HEK293 (cell line): ENCODE results near the gene SUPT5H.

Source experiments
- FEZF1 ChIP-seq: fragments of 450-650 bp; formaldehyde crosslinking; IDR thresholded peaks from 2 replicates; pipeline ENCODE4 v1.5.1; 2016; ENCODE audit warnings: missing biosample characterization, missing genetic modification characterization
- GLI4 ChIP-seq: fragments of 450-650 bp; formaldehyde crosslinking; IDR thresholded peaks from 2 replicates; pipeline ENCODE4 v1.5.1; 2016; ENCODE audit warnings: missing biosample characterization, missing genetic modification characterization
- KLF16 ChIP-seq: fragments of 450-650 bp; formaldehyde crosslinking; IDR thresholded peaks from 2 replicates; pipeline ENCODE4 v1.5.1; 2017; ENCODE audit warnings: missing biosample characterization, missing genetic modification characterization
- ZBTB8A ChIP-seq: fragments of 450-650 bp; formaldehyde crosslinking; IDR thresholded peaks from 2 replicates; pipeline ENCODE4 v1.5.1; 2016; ENCODE audit warnings: missing biosample characterization, missing genetic modification characterization
- ZNF561 ChIP-seq: fragments of 450-650 bp; IDR thresholded peaks from 2 replicates; pipeline ENCODE4 v1.5.1; 2018; ENCODE audit warnings: missing biosample characterization, missing genetic modification characterization, borderline replicate concordance
- TF ChIP-seq, protein P1 (sequence below): fragments of 450-650 bp; formaldehyde crosslinking; conservative IDR thresholded peaks from 2 replicates; pipeline ENCODE4 v1.5.1; 2016; ENCODE audit warnings: low read depth, missing biosample characterization, missing genetic modification characterization
- TF ChIP-seq, protein P2 (sequence below): fragments of 450-650 bp; formaldehyde crosslinking; IDR thresholded peaks from 2 replicates; pipeline ENCODE4 v1.5.1; 2016; ENCODE audit warnings: missing biosample characterization, missing genetic modification characterization

DNA sequence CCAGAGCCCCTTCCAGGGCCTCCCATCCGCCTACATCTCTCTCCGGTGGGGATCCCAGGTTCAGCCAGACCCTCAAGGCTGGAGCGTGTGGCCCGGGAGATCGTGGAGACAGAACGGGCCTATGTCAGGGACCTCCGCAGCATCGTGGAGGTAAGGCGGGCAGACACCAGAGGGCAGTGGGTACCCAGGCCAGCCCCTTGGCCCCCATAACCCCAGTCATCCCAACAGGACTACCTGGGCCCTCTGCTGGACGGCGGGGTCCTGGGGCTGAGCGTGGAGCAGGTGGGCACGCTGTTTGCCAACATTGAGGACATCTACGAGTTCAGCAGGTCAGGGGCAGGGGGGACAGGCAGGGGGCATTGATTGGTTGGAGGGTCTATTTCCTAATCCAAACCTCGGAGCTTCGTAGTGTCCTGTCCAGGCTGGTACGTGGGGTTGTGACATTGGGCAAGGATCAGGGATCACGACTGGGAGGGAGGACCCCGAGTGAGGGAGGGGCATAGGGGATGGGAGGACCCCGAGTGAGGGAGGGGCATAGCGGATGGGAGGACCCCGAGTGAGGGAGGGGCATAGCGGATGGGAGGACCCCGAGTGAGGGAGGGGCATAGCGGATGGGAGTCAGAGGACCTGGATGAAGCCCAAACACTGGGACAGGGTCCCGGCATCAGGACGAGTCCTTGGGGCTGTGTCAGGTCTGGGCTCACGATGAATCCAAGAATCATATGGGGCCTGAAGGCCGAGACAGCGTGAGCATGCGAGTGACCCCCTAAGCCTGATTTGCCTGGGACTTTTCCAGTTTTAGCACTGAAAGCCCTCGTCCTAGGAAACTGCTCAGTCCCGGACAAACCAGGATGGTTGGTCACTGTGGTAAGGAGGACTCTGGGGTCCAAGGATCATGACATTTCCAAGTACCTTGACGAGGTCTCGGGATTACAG lies 30.0 kb upstream of the SUPT5H start:
- TF ChIP-seq KLF16 (tag by site-specific recombination) (no peak), ZBTB8A (no peak), FEZF1 (tag by site-specific recombination) (no peak), ZNF561 (no peak), GLI4 (no peak)
- TF ChIP-seq, protein P1, sequence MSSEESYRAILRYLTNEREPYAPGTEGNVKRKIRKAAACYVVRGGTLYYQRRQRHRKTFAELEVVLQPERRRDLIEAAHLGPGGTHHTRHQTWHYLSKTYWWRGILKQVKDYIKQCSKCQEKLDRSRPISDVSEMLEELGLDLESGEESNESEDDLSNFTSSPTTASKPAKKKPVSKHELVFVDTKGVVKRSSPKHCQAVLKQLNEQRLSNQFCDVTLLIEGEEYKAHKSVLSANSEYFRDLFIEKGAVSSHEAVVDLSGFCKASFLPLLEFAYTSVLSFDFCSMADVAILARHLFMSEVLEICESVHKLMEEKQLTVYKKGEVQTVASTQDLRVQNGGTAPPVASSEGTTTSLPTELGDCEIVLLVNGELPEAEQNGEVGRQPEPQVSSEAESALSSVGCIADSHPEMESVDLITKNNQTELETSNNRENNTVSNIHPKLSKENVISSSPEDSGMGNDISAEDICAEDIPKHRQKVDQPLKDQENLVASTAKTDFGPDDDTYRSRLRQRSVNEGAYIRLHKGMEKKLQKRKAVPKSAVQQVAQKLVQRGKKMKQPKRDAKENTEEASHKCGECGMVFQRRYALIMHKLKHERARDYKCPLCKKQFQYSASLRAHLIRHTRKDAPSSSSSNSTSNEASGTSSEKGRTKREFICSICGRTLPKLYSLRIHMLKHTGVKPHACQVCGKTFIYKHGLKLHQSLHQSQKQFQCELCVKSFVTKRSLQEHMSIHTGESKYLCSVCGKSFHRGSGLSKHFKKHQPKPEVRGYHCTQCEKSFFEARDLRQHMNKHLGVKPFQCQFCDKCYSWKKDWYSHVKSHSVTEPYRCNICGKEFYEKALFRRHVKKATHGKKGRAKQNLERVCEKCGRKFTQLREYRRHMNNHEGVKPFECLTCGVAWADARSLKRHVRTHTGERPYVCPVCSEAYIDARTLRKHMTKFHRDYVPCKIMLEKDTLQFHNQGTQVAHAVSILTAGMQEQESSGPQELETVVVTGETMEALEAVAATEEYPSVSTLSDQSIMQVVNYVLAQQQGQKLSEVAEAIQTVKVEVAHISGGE: no peak
- TF ChIP-seq, protein P2, sequence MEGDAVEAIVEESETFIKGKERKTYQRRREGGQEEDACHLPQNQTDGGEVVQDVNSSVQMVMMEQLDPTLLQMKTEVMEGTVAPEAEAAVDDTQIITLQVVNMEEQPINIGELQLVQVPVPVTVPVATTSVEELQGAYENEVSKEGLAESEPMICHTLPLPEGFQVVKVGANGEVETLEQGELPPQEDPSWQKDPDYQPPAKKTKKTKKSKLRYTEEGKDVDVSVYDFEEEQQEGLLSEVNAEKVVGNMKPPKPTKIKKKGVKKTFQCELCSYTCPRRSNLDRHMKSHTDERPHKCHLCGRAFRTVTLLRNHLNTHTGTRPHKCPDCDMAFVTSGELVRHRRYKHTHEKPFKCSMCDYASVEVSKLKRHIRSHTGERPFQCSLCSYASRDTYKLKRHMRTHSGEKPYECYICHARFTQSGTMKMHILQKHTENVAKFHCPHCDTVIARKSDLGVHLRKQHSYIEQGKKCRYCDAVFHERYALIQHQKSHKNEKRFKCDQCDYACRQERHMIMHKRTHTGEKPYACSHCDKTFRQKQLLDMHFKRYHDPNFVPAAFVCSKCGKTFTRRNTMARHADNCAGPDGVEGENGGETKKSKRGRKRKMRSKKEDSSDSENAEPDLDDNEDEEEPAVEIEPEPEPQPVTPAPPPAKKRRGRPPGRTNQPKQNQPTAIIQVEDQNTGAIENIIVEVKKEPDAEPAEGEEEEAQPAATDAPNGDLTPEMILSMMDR (tag by site-specific recombination): peak; percentile 57
